ENCODE measurements around the gene HIBADH. TPM values are rescaled to one million over a fixed set of nuclear protein-coding genes. Genes with fewer than 3 reads are reported as not detected.
A peak's percentile ranks its signal among the peaks of the same experiment; 100 is the strongest.

The HIBADH gene
- polyA plus RNA-seq, 1 donor, result 25.1 TPM

DNA sequence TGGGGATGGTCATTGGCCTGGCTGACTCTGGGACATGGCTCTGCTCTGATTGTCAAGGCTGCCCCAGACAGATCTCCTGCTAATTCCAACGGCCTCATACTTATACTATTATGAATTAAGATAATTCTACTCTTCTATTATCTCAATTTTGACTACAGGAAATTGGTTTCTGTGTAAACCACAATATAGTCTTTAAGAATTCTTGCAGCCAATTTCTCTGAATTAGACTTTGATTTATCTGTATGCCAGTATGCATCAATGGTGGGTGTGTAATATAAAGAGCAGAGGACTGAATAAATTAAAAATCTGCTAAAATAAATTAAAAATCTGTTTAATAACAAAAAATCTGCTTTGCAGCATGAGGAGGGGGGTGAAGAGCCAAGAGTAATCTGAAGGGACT is 27.0 kb downstream of the HIBADH start:
- no peak for DNase-seq

DNA sequence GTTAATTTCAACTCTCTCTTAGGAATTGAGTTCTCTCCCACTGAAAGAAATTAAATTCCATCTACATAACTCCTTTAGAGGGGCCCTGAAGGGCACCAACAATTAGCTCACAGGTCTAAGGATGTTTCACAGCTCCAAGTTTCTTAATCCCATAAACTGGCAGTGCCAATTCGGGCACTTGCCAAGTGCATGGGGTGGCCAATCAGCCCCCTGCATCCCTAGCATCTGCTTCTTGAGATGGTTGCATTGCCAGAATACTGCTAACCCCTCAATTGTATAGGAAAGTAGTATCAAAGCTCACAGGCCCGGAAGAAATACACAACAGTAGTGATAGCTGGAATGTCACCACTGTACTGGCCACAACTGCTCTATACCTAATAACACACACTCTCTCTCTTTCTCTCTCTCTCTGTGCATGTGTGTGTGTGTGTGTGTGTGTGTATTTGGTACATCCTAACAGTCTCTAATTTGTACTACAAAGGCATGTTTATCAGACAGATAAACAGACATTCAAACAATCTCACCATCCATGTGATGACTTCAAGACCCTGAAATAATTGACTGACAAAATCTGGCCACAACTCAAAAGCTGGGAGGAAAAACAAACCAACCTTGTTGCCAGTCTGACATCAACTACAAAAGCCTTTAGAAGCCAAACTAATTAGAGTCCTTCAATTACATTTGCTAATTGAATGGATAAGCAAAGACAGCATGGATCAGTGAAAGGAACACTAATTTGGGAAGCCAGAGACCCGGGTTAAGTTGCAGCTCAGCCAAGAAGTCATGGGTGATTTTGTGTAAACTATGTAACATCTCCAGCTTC is 27.8 kb downstream of the HIBADH start:
- no peak for DNase-seq

DNA sequence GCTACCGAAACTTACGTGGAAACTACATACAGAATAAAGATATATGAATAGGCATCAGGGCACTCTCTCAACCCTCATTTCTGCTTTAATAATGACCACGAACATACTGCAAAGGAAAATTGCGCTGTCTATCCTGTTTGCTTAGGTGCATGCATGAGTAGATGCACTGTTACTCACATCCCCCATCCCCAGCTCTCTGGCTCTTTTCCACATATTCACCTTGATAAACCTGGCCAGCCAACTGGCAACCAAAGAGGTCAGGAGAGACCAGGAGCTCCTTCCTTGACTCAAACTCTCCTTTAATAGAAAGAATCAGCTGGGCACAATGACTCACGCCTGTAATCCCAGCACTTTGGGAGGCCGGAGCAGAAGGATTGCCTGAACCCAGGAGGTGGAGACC is 29.6 kb downstream of the HIBADH start:
- no peak for DNase-seq

DNA sequence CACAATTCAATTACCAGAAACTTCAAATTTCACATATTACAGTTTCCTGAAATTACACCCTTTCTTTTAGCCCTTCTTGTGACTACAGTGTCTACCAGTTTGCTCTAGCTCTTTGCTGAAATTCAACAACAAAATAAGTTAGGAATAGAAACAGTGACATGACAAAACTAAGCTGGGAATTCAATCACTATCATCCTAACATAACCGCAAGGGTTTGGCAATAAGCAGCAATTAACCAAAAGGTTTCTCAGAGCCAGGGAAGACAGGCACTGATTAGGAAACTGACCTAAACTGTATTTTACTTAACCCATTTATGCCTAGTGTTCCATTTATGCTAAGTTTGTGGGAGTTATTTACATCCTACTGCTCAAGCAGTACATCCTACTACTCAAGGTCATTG is 31.3 kb downstream of the HIBADH start:
- no peak for DNase-seq

DNA sequence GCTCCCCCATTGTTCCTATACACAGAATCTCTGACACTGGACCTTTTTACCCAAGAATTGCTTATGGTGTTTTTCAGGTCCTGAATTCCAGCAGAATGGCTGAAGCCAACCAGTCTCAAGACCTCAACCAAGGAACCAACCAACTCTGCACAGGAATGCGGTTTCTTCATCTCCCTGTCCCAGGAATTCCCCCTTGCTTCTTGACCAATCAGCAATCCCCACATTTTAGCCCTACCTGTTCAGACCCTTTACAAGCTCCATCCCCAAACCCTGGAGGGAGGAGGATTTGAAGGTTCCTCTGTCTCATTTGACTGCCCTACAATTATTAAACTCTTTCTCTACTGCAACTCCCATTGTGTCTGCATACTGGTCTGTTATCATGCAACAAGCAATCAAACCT is 35.5 kb downstream of the HIBADH start:
- DNase-seq, result no peak

DNA sequence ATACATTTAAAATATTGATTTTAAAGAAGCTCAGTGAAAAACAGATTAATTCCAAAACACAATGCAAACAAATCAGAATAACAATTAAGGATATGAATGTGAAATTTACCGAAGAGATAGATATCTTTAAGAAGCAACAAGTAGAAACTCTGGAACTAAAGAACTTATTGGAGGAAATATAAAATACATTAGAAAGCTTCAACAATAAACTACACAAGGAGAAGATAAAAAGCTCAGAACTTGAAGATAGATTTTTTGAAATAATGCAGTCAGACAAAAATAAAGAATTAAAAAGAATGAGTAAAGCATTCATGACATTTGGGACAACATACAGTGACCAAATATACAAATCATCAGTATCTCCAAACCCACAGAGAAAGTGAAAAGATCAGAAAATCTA is 43.2 kb downstream of the HIBADH start:
- no peak for DNase-seq

DNA sequence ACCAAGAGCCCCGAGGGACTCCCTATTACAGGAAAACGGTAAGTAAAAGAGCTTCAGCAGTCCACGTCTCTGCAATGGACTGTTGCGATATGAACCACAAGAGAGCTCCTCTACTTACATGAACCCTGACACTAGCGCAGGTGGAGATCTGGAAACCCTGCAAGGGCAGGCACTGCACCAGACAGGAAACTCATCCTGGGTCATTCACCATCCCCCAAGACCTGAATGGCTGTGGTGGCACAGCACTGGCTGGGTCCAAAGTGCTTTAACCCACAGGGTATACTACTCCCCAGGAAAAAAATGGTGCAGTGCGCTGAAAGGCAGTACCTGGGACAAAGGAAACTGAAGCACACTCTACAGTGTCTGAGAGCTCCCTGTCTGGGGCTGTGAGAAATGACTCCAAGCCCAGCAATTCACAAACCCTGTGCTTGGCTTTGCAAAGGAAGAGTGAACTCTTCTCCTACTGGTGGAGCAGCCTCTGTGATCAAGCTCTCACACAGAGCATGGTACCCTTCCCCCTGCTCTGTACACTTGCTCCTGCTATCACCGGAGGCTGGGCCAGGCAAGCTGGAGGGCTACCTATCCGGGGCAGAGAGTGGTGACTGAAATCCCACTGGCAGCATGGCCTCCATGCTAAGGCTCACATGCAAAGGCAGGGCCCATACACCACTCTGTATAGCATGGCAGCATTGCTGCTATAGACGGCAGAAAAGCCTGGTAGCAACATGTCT is 44.9 kb downstream of the HIBADH start:
- no peak for DNase-seq

DNA sequence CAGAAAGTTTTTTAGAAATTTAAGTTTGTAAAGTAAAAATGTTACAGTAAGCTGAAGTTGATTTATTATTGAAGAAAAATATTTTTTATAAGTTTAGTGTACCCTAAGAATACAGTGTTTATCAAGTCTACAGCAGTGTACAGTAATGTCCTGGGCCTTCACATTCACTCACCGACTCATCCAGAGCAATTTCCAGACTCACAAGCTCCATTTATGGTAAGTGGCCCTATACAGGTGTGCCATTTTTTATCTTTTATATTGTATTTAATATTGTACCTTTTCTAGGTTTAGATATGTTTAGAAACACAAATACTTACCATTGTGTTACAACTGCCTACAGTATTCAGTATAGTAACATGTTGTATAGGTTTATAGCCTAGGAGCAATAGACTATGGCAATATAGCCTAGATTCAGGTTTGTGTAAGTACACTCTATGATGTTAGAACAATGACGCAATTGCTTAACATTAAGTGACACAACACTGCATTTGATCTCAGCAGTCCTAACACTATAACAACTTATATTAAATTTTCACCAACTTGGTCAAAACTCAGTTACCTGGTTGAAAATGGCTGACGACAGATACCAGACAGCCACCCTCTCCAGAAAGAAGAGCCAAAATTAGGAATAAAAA is 45.7 kb downstream of the HIBADH start:
- DNase-seq, result no peak

DNA sequence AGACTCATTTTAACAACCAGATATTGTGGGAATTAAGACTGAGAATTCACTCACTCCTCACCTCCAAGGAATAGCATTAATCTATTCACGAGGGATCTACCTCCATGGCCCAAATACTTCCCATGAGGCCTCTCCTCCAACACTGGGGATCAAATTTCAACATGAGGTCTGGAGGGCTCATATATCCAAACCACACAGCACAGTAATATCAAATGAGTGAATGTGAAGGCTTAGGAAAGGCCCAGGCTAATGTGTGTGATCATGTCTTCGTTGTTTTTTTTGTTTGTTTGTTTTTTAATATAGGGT is 46.5 kb downstream of the HIBADH start:
- DNase-seq, result no peak

DNA sequence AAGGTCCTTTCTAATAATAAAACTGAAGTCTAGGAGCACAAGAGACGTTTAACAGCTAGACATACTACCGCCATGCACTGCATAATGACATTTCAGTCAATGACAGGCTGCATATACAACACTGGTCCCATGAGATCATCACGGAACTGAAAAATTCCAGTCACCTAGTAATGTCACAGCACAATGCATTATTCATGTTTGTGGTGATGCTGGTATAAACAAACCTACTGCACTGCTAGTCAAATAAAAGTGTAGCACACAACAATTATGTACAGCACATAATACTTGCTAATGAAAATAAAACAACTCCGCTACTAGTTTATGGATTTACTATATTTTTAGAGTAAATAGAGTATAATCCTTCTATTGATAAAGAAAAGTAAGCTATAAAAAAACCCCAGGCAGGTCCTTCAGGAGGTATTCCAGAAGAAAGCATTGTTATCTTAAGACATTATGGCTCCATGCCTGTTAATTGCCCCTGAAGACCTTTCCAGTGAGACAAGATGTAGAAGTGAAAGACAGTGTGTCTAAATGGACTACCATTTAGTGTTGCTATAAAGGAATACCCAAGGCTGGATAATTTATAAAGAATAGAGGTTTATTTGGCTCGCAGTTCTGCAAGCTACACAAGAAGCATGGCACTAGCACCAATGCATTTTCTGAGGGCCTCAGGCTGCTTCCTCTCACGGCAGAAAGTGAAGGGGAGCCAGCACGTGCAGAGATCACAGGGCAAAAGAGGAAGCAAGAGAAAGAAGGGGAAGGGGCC is 47.1 kb downstream of the HIBADH start:
- no peak for DNase-seq

DNA sequence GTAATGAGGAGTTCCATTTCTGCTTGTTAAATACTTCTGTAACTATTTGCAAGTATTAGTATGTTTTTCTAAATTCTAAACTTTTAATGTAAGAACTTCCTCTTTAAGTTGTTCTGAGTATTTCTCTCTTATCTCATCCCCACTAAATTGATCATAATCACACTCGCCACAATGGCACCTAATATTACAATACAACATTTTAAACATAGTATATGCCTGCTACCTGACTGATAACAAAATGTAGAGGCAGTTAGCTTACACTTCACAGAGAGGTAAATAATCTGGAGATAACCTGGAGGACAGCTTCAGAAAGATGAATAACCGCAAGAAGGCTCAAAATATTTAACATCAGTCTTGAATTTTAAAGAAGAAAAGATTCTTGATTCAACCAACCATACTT is 48.6 kb downstream of the HIBADH start:
- DNase-seq, result no peak

DNA sequence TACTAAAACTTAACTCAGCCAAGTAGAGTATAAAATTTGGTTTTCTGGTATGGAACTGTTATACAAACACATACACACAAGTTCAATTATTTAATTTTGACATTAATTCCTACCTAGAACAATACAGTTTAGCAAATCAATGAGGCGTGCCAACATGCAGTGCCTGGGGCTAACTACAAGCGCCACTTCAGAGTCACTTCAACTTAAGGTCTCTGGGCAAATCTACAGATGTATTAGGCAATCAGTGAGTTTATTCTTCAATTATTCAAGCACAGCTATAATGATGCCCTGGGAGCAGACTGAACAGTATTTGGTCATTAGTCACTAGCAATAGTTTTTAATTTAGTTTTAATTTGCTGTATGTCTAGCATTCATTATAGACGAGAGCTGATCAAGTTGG is 51.6 kb downstream of the HIBADH start:
- DNase-seq, result no peak

DNA sequence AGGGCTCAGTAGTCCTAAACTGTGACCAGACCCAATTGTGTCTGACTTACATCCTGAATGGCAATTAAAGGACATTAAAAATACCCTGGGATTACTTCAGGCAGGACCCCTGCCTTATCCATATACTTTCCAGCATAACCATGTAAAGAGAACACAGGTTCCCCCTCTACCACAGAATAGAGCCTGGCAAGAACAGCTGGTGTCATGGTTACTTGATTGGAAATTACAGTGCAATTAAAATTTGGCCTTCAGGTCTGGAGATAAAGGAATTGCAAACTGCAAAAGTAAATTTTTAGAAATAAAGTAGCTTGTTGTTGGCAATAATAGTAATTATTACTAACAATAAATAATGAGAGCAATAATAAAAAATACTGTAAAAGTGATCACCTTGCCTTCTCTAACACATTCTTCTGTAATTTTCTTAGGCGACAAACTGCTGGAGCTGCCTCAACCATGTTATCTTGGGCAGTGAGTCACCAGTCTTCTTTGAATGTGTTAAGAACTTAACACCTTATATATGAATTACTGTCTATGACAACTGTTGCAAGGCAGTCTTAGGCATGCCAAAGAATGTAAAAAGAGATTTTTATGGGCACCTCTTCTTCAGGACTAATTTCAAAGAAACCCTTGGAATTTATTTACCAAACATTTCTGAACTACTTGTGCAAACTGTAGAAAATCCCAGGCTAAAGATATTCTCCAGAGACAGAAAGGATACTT is 53.7 kb downstream of the HIBADH start:
- no peak for DNase-seq

DNA sequence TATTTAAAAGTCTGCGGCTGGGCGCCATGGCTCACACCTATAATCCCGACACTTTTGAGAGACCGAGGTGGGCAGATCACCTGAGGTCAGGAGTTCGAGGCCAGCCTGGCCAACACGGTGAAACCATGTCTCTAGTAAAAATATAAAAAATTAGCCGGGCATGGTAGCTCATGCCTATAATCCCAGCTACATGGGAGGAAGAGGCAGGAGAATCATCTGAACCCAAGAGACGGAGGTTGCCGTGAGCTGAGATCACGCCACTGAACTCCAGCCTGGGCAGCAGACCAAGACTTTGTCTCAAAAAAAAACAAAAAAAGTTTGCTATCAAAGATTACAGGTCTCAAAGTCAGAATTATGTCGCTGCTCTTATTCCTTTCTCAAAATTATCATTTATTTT is 55.5 kb downstream of the HIBADH start:
- DNase-seq, result no peak

DNA sequence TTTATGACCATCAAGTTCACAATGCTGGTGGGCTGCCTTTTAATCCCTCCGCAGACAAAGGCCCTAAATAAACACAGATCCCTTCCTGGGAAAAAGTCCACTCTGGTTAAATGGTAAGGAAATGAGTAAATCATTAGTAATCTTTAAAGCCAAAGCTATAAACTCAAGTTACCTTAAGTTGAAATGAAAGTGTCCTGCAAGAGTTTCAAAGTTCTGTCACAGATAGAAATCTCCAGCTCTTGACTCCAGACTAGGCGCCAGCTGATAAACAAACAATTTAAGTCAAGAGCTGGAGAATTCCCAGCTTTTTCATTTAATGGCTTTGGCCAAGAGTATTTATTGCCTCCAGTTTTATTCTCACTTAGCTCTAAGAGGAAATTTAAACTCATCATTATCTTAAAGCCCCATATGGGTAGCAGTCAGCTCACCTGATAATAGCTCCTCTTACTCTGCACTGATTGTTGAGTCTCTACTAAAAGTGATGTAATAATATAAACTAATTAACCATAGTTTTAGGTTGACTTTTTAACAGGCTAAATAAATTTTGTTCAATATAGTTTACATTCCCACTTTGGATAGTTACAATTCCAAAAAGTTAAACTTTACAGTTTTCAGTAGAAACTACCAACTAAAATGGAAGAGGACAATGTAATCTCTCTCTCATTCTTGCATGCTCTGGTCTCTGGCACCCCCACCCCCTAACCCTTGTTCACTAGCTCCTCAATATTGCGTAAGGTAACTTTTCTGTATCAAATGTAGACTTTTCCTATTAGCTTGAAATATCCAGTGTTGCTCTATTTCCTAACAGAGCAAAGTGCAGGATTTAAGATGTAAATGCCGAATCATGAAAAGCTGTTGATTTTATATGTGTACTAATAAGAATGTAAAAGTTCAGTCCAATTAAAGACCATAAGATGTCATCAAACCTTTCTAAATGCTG is 56.1 kb downstream of the HIBADH start:
- no peak for DNase-seq

DNA sequence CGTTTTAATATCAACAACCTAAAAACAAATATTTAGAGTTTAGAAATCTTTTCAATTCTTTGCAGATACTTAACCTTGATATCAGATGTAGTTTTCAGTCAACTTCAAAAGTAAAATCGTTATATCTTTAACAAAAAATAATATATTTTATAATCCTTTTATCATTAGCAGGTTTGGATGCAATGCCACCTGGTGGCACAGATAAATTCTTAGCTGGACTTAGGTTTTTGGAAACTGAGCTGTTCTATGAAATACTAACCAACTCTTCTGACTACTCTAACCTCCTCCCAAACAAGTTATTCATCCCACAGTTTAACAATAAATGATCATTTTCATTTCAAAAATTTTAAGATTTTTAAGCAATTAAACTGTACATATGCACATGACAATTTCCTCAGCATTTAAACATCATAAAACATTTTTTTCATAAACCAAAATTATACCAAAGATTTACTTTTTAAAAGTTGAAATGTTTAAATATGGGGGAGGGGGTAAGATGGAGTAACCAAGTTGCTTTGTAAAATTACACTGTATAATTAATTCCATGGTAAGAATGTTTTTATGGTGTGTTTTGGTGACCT is 56.9 kb downstream of the HIBADH start:
- DNase-seq, result no peak

DNA sequence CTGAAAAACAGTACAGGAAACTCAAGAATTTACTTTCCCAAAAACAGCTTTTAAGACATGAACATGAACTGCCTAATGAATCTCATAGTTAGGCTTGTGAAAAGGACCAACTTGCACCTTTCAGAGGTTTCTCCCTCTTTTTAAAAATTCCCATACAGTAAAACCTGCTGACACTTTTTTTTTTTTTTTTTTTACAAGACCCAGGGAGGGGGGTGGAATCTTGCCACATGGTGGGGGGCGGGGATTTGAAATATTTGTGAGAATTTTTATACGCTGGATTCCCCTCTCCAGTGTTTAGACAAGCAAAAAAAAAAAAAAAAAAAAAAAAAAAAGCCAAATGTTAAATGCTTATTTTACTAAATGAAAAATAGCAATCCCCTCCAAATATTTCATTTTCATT is 57.4 kb downstream of the HIBADH start:
- no peak for DNase-seq

DNA sequence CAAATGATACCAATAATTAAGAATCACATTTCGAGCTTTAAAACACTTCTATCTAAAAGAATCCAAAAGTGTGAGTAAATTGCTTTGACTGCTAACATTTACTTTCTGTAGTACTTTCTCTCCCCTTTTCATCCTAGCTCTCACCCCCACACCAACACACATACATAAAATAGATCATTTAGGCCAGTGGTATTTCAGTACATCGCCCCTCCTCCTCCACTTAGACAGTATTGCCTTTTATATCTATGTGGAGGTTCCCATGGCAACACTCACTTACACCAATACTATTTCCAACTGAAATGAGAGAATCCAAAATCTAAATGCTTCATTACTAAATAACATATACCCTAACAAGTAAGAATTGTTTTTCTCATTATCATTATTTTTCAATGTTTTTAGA is 58.9 kb downstream of the HIBADH start:
- peak; percentile 15 for DNase-seq

DNA sequence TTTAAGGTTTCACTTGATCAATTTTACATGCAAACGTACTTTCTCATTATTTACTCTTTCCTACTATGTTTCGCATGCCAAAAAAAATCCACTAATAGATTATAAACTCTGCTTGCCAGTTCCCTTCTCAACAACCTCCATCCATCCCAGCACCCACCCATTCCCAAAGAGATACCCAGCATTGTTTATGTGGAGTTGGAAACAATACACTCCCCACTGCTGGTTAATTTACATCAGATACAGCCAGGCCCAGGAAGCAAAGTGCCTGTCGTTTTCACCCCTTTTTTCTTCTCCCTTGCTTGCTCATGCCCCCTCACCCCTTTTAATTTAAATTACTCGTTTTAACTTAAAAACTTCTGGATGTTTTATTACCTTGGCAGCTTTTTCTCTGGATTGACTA is 59.9 kb downstream of the HIBADH start:
- no peak for DNase-seq

DNA sequence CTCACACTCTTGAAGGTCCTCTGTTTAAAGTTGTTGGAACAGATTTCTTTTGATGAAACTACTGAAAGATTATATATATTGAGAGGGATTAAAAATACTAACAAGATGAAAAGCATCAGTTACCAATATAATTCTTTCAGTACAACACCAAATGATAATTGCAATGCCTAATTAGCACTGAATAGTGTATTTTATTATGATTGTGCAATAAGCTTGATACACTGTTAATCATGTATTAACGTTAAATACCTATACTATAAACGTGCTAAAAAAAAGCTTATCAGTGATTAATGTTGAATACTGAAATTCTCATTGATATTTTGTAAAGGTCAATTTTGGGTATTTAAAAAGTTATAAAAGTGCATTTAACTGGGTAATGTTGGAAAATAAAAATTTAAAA is 61.5 kb downstream of the HIBADH start:
- no peak for DNase-seq

DNA sequence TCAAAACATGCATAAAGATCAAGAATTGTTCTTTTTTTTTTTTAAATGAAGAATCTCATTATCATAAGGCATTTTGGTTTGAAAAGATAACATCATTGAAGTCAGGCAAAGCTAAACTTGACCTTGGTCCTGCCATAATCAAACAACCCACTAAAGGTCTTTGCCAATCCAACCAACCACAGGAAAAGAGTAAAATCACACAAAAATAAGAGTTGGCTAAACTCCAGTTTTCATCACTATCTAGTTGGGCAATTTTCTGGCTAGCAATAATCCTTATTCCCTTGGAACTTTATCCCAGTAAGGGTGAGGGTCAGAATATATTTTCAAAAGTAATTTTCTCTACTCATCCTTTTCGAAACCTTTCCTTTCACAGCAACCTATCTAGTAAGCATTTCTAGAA is 62.4 kb downstream of the HIBADH start:
- DNase-seq, result no peak

Data from hindlimb muscle (tissue), 1 donor.